ENCODE data around the gene BICDL1. TPM values are rescaled to one million over a fixed set of nuclear protein-coding genes. Genes with fewer than 3 reads are reported as not detected.

BICDL1 gene
- total and polyA plus RNA-seq, 10 of the 15 experiments (the other 5 are each of a cell fraction or from before 2014, with no cell fraction given) = 0.72 to 12.3 (median 4.2) TPM

DNA sequence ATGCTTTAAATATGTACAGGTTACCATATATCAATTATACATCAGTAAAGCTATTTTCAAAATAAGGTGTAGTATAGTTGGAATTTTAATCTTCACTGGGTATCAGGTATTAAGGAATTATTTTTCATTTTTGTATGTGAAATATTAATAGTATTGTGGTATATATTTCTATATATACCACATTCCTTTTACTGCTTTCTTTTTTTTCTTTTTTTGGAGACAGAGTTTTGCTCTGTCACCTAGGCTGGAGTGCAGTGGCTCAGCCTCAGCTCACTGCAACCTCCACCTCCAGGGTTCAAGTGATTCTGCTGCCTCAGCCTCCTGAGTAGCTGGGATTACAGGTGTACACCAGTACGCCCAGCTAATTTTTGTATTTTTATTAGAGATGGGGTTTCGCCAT lies 36.6 kb downstream of the BICDL1 start:
- SMC1A ChIA-PET (ENCODE audit: uncharacterized antibody, unreplicated experiment) = interaction anchor here (0.6 to 1.7 kb wide), 2 partner anchors 10 to 48 kb away, joined by 3 read pairs; no protein-coding TSS in a partner anchor
- RAD21 ChIA-PET (ENCODE audit: unreplicated experiment) = no interaction called here
- Histone ChIP-seq H3K36me3 (ENCODE audit: control insufficient read depth in 2 of 2, insufficient read depth in 2 of 2, low read length in 1 of 2) (no peaks in the 10 kb centered on the region), H3K27me3 (replicated peaks in 1 of 2; ENCODE audit: control insufficient read depth in 2 of 2, insufficient read depth in 2 of 2, low read length in 1 of 2) (no peaks in the 10 kb centered on the region), H2AFZ (ENCODE audit: control insufficient read depth, low read depth, low read length) (no peak overlapping the region), H4K20me1 (ENCODE audit: control insufficient read depth, insufficient read depth) (no peaks in the 10 kb centered on the region), H3K79me2 (ENCODE audit: control insufficient read depth, insufficient read depth, low read length) (no peaks in the 10 kb centered on the region), H3K4me1 (ENCODE audit: control insufficient read depth, insufficient read depth, low read length) (no peaks in the 10 kb centered on the region), H3K27ac (ENCODE audit: control insufficient read depth, insufficient read depth) (no peak overlapping the region), H3K9ac (ENCODE audit: control insufficient read depth, insufficient read depth, low read length) (no peak overlapping the region), H3K9me3 (replicated peaks; ENCODE audit: control insufficient read depth, insufficient read depth, low read length) (no peaks in the 10 kb centered on the region), H3K4me2 (ENCODE audit: control insufficient read depth, insufficient read depth) (no peak overlapping the region), H3K4me3 (no peak overlapping the region)
- CTCF ChIA-PET = no interaction called here
- WGBS (ENCODE audit: insufficient coverage, insufficient replicate concordance, low lambda C conversion rate, missing lambda C conversion rate) = 57% methylated on average over 1 of the region's 2 CpGs
- DNase-seq (ENCODE audit: low read depth, low spot score) = no peak
- intact Hi-C loops (cut with micrococcal nuclease; ENCODE audit: unreplicated experiment) (no loop called here), in situ Hi-C loops (cut with MboI) (no loop called here)
- no peak for ATAC-seq
- POLR2A ChIA-PET = no interaction called here
- FAIRE-seq = no peak
- BruUV-seq (replicated peaks) = no TSS peak
- TF ChIP-seq SUZ12 (IDR thresholded peaks at IDR 0.05; ENCODE audit: unreplicated experiment) = no peak
- TF ChIP-seq, protein P1, sequence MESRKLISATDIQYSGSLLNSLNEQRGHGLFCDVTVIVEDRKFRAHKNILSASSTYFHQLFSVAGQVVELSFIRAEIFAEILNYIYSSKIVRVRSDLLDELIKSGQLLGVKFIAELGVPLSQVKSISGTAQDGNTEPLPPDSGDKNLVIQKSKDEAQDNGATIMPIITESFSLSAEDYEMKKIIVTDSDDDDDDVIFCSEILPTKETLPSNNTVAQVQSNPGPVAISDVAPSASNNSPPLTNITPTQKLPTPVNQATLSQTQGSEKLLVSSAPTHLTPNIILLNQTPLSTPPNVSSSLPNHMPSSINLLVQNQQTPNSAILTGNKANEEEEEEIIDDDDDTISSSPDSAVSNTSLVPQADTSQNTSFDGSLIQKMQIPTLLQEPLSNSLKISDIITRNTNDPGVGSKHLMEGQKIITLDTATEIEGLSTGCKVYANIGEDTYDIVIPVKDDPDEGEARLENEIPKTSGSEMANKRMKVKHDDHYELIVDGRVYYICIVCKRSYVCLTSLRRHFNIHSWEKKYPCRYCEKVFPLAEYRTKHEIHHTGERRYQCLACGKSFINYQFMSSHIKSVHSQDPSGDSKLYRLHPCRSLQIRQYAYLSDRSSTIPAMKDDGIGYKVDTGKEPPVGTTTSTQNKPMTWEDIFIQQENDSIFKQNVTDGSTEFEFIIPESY (IDR thresholded peaks at IDR 0.05) = no peak
- TF ChIP-seq SMAD5 (IDR thresholded peaks at IDR 0.05; ENCODE audit: low read depth) = no peak
- no peak for TF ChIP-seq RAD51 (IDR thresholded peaks at IDR 0.05)
- TF ChIP-seq EZH2 (IDR thresholded peaks at IDR 0.05; ENCODE audit: borderline replicate concordance, control insufficient read depth, low read depth, low read length) = no peak
- no peak for TF ChIP-seq REST (IDR thresholded peaks at IDR 0.05; ENCODE audit: low read depth, low read length)
- no peak for TF ChIP-seq ZBED1 (IDR thresholded peaks at IDR 0.05; ENCODE audit: borderline replicate concordance)
- no peak for TF ChIP-seq IRF5 (IDR thresholded peaks at IDR 0.05; ENCODE audit: borderline replicate concordance)
- TF ChIP-seq, protein P2, sequence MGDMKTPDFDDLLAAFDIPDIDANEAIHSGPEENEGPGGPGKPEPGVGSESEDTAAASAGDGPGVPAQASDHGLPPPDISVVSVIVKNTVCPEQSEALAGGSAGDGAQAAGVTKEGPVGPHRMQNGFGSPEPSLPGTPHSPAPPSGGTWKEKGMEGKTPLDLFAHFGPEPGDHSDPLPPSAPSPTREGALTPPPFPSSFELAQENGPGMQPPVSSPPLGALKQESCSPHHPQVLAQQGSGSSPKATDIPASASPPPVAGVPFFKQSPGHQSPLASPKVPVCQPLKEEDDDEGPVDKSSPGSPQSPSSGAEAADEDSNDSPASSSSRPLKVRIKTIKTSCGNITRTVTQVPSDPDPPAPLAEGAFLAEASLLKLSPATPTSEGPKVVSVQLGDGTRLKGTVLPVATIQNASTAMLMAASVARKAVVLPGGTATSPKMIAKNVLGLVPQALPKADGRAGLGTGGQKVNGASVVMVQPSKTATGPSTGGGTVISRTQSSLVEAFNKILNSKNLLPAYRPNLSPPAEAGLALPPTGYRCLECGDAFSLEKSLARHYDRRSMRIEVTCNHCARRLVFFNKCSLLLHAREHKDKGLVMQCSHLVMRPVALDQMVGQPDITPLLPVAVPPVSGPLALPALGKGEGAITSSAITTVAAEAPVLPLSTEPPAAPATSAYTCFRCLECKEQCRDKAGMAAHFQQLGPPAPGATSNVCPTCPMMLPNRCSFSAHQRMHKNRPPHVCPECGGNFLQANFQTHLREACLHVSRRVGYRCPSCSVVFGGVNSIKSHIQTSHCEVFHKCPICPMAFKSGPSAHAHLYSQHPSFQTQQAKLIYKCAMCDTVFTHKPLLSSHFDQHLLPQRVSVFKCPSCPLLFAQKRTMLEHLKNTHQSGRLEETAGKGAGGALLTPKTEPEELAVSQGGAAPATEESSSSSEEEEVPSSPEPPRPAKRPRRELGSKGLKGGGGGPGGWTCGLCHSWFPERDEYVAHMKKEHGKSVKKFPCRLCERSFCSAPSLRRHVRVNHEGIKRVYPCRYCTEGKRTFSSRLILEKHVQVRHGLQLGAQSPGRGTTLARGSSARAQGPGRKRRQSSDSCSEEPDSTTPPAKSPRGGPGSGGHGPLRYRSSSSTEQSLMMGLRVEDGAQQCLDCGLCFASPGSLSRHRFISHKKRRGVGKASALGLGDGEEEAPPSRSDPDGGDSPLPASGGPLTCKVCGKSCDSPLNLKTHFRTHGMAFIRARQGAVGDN (IDR thresholded peaks at IDR 0.05) = no peak
- TF ChIP-seq, protein P3, sequence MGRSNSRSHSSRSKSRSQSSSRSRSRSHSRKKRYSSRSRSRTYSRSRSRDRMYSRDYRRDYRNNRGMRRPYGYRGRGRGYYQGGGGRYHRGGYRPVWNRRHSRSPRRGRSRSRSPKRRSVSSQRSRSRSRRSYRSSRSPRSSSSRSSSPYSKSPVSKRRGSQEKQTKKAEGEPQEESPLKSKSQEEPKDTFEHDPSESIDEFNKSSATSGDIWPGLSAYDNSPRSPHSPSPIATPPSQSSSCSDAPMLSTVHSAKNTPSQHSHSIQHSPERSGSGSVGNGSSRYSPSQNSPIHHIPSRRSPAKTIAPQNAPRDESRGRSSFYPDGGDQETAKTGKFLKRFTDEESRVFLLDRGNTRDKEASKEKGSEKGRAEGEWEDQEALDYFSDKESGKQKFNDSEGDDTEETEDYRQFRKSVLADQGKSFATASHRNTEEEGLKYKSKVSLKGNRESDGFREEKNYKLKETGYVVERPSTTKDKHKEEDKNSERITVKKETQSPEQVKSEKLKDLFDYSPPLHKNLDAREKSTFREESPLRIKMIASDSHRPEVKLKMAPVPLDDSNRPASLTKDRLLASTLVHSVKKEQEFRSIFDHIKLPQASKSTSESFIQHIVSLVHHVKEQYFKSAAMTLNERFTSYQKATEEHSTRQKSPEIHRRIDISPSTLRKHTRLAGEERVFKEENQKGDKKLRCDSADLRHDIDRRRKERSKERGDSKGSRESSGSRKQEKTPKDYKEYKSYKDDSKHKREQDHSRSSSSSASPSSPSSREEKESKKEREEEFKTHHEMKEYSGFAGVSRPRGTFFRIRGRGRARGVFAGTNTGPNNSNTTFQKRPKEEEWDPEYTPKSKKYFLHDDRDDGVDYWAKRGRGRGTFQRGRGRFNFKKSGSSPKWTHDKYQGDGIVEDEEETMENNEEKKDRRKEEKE (IDR thresholded peaks at IDR 0.05) = no peak
